IPS DF 4.7 (cell line): Measurements from ENCODE around the gene AFAP1.
"Not testable (repeated sequence)": the region's sequence is repeated elsewhere in the genome, so short reads cannot be mapped to it uniquely, and the experiment has no call there.

ENCODE experiments used
- DNase-seq: peaks from one replicate; pipeline ENCODE4 v3.0.0-alpha.2; 2013; ENCODE audit warnings: low spot score; ENCODE audit errors: extremely low read depth

AFAP1 gene

DNA sequence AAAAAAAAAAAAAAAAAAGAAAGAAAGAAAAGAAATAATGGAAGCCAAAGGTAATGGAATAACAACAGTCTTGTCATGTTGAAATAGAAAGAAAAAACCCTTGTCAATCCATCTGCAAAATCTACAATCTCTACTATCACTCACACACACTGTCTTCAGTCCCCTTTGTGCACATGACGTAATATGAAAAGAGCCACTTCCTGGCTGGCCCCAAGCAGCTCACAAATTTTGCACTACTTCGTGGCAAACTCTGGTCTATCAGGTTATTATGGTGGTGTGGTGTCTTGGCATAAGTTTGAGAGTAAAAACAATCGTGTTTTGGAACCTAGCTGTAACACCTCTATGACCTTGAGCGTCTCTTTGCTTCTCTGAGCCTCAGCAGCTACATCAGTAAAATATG lies 8.3 kb upstream of the AFAP1 start:
- no peak for DNase-seq

DNA sequence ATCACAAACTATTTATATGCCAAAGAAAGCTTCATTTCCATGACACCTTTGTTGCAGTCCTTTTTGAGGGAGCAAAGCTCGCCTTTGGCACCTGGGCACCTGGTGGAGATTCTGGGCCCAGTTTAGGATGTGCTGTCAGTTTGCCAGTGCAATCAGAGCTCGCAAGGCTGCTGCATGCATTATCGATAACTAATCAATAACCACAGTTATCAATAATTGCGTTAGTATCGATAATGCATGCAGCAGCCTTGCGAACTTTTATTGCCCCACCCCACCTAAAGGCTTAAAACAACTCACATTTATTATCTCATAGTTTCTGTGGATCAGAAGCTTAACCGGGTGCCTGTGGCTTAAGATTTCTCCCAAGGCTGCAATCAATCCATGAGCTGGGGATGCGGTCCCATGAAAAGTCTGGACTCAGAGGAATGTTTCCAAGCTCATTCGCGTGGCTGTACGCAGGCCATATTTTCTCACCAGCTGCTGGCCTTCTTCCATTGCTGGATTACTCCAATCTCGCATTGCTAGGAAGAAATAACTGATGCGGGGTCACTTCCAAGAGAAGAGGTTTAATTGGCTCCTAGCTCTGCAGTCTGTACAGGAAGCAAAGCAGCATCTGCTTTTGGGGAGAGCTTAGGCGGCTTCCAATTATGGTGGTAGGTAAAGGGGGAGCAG lies 6.2 kb upstream of the AFAP1 start:
- no peak for DNase-seq

DNA sequence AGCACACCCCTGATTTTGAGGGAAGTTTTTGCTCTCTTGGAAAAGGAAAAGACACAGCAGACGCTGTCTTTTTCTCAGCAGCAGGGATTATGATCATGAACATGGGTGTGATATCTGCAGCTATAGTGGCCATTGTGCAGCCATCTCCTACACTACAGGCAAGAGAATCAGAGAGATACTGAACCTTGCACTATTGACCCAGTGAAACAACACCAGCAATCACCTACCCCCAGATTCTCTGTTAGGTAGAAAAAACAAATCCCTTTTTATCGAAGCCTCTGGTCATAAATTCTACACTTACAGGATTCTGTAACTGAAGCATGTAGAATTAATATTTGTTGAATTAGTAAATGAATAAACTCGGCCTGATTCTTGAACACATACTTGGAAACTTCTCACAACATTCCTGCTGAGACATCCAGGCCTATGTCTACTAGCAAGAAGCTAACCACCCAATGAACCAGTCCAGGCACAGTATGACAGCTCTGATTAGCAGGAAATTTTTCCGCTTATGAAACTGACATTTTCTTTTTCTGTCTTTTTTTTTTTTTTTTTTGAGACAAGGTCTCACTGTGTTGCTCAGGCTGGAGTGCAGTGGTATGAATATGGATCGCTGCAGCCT lies 5.0 kb upstream of the AFAP1 start:
- DNase-seq, result no peak

DNA sequence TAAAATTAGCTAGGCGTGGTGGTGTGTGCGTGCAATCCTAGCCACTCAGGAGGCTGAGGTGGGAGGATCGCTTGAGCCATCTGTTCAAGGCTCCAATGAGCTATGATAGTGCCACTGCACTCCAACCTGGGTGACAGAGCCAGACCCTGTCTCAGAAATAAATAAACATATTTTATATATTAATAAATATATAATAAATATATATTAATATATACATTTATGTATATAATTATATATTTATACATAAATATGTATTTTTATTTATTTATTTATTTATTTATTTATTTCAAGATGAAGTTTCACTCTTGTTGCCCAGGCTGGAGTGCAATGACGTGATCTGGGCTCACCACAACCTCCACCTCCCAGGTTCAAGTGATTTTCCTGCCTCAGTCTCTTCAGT lies 4.0 kb upstream of the AFAP1 start:
- not testable (repeated sequence) for DNase-seq

DNA sequence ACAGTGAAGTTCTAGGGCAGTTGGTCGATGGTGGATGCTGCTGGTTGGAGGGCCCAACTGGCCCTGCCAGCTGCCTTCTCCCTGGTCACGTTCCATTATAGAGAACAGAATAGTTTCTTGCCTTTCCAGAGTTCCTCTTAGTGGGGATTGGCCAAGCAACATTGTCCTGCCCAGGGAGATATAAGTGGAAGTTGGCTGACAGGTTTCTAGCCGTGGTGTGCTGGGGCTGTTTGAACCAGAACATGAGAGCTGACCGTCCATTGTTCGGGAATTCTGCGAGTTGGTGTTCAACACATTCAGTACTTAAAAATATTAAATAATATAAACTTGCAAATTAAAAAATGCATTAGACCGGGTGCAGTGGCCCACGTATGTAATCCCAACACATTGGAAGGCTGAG lies 3.5 kb upstream of the AFAP1 start:
- DNase-seq, result no peak

DNA sequence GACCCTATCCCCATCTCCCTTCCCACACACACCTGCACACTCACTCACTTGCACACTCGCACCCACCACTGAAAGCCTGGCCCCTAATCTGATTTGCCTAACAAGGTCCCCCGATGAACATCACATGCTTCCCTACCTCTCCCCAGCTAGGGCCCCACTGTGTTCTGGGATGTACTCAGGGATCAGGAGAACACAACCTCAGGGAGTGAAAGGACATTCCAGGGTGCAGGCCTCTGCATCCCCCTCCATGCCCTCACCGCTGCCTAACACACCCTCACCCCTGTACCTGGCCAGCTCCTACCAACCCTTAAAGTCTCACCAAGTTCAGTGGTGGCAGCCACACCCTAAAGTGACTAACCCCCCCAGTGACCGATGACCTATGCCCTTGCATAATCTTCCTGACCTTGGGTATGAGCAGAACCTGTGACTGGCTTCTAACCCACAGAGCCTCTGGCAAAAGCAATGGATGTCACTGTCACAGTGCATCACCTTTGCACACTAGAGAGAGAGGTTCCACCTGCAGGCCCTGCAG lies 2.4 kb upstream of the AFAP1 start:
- DNase-seq, result no peak

DNA sequence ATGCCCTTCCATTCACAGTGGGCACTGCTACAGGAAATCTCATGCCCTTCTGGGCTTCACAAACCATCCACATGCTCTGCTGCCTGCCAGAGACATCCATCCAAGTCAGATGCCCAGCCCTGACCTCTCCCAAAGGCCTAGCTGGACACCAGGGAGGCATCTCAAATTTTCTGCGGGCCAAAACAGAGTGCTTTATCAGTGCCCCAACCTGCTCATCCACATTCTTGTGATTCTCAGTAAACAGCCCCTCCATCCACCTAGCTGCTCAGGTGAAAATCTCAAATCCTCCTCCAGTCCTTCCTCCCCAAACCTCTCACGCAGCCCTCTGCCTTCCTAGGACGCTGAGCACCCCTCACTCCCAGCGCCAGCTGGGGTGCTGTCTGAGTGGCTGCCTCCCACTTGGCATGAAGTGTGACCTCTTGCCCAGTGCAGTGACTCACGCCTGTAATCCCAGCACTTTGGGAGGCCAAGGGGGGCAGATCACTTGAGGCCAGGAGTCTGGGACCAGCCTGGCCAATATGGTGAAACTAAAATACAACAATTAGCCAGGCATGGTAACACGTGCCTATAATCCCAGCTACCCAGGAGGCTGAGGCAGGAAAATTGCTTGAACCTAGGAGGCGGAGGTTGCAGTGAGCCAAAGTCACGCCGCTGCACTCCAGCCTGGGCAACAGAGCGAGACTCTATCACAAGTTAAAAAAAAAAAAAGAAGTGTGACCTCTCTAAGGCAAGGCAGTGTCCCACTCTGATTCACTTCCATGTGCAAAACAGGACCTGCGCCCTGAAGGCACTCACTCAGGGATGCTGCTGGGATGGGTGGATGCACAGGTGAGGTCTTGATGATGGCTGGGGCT lies 1.7 kb upstream of the AFAP1 start:
- no peak for DNase-seq

DNA sequence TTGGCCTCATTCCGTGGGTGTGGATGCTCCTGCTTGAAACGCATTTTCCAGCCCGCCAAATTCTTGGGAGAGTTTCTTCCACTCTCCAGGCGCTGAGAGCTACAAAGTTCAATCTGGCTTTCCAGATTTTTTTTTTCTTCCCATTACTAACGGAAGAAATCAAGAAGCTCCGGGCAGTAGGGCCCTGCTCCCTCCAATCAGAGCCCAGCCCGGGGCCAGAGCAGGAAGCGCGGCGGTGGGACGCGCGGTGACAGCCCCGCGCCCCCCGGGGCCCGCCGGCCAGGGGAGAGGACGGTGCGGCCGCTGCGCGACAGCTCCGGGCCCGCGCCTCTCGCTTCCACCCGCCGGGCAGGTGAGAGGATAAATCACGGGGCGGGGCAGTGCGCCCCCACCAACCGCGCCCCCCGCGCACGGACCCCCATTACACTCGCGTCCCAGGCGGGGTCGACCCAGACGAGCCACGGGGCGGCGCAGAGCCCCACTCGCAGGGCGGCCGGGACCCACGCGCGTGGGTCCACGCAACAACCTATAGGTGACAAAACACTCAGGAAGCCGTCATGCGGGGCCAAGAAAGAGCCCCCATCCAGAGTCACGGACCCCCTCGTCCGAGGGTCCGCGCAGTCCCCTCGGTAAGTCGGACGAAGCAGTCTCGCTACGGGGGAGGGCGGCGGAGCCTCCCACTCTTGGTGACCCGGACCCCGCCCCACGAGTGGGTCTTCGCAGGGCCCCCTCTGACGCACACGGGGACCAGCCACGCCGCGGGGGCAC lies 868 bp downstream of the AFAP1 start:
- DNase-seq, result no peak

DNA sequence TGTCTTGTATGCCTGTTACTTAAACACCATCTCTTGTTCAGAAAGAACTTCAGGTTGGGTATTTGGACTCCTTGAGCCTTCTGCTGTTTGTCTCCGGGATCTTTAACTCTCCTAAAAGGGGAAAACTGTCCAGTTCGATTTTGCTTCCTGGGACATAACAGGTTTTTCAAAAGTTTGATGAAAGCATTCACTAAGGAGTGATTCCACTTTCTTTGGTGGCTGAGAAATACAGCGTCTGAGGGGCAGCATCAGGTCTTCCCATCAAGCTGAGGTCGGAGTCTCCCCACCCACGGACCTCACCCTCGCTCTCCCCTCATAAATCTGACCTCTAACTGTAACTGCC lies 1.4 kb downstream of the AFAP1 start:
- no peak for DNase-seq

DNA sequence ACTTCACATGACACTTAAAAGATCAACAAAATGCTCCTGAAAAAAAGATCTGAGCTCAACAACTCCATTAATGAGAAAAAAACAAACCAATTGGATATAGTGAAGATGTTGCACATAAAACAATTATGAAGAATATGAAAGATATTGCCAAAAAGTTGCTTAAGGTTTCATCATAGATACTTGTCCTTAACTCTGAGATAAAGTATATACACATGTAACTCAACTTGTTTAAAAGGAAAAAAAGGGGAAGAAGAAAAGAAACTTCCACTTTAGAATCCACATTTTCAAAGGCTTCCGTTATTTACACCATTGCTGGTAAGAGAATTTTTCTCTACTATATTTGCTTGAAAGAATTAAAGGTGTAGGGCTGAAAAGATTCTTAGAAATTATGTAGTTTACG lies 2.7 kb downstream of the AFAP1 start:
- DNase-seq, result no peak

DNA sequence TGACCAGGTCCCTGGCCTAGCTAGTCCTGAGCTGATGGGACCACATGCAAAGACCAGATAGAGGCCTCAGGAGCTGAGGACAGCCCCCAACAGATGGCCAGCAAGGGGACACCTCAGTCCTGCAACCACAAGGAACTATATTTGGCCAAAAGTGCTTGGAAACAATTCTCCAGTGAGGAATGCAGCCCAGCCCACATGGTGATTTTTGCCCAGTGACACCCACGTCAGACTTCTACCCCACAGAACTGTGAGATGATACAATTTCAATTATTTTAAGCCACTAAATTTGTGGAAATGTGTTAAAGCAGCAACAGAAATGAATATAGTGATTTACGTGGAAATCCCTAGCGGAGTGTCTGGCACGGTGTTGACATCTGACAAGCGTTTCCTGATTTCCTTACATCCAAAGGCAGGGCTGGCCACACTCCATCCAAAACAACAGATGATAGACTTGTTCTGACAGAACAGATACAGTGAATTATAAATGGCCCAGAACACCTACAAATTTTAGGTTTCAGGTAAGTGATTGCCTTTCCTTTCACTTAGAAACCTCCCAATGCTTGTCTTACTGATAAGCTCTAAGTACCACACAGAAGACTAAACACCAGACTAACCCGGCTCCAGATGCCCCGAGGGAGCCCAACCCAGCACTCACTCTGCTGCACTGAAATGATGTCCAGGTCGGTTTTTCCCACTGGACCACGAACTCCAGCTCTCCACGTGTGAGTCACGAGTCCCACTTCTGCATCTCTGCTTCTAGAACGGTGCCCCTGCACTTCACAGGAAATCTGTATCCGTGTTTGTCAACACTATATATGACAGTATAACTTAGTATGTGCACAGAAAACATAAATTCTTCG lies 5.8 kb downstream of the AFAP1 start:
- no peak for DNase-seq

DNA sequence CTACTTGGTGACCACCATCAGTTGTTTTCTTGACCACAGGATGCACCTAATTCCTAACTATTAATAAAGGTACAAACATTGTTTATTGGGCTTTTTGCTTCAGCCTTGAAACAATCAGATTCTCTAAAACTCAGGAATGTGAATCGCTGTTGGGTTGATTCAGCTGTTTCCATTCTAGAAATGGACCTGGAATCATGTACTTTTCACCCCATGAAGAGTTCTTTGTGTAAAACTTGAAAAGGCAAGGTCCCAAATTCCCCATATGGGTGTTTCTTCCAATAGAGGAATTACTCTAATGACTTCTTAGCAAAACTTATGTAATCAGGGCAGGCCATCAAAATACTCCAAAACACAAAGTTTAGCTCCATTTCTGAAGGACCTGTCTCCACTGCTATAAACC lies 7.4 kb downstream of the AFAP1 start:
- no peak for DNase-seq

DNA sequence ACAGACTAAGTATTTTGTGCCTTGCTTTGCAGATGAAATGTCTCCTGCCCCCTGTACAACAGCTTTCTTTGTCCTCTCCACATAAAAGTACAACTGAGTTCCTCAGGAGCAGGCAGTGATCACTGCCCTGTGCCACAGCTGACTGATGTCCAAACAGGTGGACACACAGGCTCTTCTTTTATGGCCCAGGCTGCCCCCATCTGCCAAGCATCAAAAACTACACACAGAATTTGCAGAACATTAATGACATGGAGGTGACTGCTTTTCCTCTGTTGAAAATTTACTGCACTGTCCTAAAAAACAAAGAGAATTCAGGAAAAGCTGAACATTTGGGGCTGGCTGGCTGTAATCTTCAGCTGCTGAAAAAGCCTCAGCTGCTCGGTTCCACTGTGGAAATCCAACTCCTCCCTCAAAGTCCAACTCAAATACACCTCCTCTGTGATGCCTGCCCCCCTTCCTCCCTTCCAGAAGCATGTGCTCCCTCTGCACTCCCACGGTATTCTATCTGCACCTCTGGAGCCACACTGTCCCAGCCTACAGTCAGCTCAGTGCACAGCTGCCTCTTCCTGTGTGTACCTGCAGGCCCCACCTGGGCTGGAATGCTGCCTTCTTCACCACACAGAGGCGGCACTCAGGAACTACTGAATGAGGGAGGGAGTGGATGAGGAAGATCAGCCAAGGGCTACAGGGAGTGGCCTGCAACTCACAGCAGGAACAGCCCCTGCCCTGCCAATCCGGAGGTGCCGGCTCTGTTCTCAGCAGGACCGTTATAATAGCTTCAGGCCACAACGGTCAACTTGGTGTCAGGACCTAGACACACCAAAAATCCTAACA lies 10.3 kb downstream of the AFAP1 start:
- DNase-seq, result no peak

DNA sequence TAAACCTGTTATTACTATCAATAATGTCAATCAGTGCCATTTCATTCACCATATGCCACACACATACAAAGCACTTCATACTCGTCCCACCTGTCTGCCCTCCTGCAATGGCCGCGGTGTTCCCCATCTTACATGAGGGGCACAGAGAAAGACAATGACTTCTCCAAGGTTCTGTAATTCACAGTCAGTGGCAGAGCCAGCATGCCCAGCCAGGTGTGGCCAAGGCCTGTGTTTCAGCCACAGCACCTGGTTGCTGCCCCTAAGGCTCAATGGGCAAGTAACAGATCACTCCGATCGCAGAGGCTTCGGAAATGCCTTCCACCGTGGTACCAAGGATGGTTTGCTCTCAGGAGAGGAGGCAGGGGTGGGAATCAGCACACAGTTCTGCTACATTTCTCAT lies 10.9 kb downstream of the AFAP1 start:
- DNase-seq, result no peak

DNA sequence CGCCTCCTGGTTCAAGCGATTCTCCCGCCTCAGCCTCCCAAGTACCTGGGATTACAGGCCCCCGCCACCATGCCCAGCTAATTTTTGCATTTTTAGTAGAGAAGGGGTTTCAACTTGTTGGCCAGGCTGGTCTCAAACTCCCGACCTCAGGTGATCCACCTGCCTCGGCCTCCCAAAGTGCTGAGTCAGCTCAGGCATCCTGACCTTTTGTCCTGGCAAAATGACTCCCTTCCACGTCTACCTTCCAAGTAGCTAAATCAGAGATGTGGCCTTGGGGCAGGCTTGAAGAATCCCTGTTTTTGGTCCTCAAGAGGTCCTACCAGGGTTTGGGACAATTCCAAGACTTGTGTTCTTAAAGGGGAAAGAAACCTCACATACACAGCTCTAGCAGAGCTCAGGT lies 12.8 kb downstream of the AFAP1 start:
- no peak for DNase-seq

DNA sequence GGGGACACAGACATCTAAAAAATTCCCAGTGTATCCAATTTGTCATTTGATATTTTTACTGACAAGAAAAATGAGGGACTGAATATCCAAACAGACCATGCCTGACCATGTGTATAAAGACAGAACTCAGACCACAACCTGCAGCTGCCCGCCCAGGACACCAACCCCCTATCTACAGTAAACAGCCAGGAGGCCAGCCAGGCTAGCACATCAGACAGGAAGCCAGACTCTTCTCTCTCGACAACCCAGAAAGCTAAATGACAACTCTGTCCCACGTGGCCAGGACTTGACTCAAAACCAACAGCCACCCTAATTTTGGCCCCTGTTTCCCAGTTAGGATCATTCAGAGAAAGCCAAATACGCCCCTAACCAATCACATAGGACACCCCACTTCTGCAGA lies 15.1 kb downstream of the AFAP1 start:
- DNase-seq, result no peak

DNA sequence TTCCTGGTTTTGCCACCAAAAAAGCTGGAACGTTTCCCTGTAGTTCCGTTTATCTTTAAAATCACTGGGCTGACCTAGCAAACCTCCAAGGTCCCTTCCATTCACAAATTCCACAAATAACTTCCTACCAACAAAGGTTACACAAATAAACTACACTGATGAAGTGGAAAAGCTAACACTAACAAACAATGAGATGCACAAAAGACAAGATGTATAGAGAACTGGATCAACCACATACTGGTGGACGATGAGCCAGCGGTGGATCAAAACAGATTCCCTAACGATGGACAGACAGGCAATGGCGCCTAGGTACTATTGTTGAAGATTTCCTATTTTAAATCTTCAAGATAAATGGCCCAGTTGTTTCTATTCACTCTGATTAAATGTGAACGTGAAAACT lies 15.5 kb downstream of the AFAP1 start:
- DNase-seq, result no peak

DNA sequence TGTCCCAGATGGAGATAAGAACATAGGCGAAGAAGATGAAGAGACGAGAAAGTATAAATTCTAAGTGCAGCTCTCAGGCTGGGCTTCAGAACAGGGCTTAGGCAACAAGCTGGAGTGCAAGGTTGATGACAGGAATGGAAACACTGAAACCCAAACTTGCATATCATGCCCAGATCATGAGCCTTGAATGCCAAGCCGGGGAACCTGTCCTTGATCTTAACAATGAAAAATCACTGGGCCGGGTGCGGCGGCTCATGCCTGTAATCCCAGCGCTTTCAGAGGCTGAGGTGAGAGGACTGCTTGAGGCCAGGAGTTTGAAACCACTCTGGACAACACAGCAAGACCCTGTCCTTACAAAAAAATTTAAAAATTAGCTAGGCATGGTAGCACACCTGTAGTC lies 17.2 kb downstream of the AFAP1 start:
- no peak for DNase-seq

DNA sequence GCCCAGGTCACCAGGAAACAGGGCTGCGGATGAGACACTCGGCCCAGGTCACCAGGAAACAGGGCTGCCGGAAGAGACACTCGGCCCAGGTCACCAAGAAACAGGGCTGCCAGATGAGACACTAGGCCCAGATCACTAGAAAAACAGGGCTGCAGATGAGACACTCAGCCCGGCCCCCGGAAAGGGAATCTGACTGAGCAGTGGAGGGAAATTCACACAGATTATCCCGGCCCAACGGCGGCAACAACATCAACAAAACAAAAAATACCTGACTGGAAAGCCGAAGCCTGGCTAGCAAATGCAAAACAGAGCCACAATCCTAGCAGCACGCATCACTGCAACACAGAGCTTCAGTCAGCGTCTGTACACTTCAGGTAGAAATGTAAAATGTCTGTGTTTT lies 20.7 kb downstream of the AFAP1 start:
- DNase-seq, result no peak

DNA sequence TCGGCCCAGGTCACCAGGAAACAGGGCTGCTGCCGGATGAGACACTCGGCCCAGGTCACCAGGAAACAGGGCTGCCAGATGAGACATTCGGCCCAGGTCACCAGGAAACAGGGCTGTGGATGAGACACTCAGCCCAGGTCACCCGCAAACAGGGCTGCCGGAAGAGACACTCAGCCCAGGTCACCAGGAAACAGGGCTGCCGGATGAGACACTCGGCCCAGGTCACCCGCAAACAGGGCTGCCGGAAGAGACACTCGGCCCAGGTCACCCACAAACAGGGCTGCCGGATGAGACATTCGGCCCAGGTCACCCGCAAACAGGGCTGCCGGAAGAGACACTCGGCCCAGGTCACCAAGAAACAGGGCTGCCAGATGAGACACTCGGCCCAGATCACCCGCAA lies 21.5 kb downstream of the AFAP1 start:
- not testable (repeated sequence) for DNase-seq
